Naive thymus-derived CD4-positive, alpha-beta T cell (primary cell): Measurements from ENCODE around the gene CHMP3. TPM values are rescaled to one million over a fixed set of nuclear protein-coding genes. Genes with fewer than 3 reads are reported as not detected.
A peak's percentile ranks its signal among the peaks of the same experiment; 100 is the strongest.

ENCODE experiments used
- ATAC-seq: fragments of 150-1000 bp; cut with Tn5 transposase; 2 replicates; pipeline ENCODE4 v1.10.0; 2021; ENCODE audit warnings: mild to moderate bottlenecking, moderate library complexity
- CTCF ChIA-PET: fragments of 350-600 bp; sonication (Branson Sonifier 250); formaldehyde crosslinking; loops from one replicate; lab custom pipeline; 2021; ENCODE audit warnings: antibody characterized with exemption; lab: Charles Lee
- POLR2A ChIA-PET: fragments of 350-600 bp; sonication (Branson Sonifier 250); formaldehyde crosslinking; loops from one replicate; lab custom pipeline; 2021; ENCODE audit warnings: antibody characterized with exemption, inconsistent platforms; lab: Charles Lee
- DNase-seq, 9 donors: peaks; one replicate each; pipeline versions ENCODE4 v3.0.0 to v3.0.0-alpha.2; 2020 to 2022; ENCODE audit warnings: mixed read lengths in 1 of 9
- H3K27ac ChIP-seq: one replicate; pipeline ENCODE4 v1.7.0; 2013; ENCODE audit warnings: mild to moderate bottlenecking, low read depth, low read length, moderate library complexity
- H3K27me3 ChIP-seq, 2 donors: one replicate each; pipeline ENCODE4 v1.7.0; 2013; ENCODE audit warnings: low read length in 2 of 2, mild to moderate bottlenecking in 2 of 2, moderate library complexity in 2 of 2; ENCODE audit not compliant: control insufficient read depth in 2 of 2, insufficient read depth in 2 of 2
- H3K36me3 ChIP-seq, 3 experiments: 1 replicate in 2 of 3; 2 replicates in 1 of 3; pipeline ENCODE4 v1.7.0; 2013; ENCODE audit warnings: low read length in 3 of 3, mild to moderate bottlenecking in 3 of 3, moderate library complexity in 1 of 3; ENCODE audit not compliant: insufficient read depth in 3 of 3, control insufficient read depth in 2 of 3
- H3K4me1 ChIP-seq, 2 donors: one replicate each; pipeline ENCODE4 v1.7.0; 2013; ENCODE audit warnings: low read length in 2 of 2, mild to moderate bottlenecking in 2 of 2, moderate library complexity in 1 of 2; ENCODE audit not compliant: control insufficient read depth in 2 of 2, insufficient read depth in 2 of 2
- H3K4me3 ChIP-seq: 2 replicates; pipeline ENCODE4 v1.7.0; 2013; ENCODE audit warnings: mild to moderate bottlenecking, low read length
- H3K9me3 ChIP-seq, 3 experiments: 1 replicate in 2 of 3; 2 replicates in 1 of 3; pipeline ENCODE4 v1.7.0; 2013; ENCODE audit warnings: low read length in 3 of 3; ENCODE audit not compliant: control insufficient read depth in 2 of 3
- H3K27ac Mint-ChIP-seq, 9 donors: one replicate each; pipeline ENCODE4 v1.8.0; 2020 to 2022; ENCODE audit warnings: mixed read lengths in 9 of 9, mild to moderate bottlenecking in 8 of 9, moderate library complexity in 5 of 9, inconsistent platforms in 2 of 9
- H3K27me3 Mint-ChIP-seq, 5 donors: one replicate each; pipeline ENCODE4 v1.8.0; 2021 to 2022; ENCODE audit warnings: mixed read lengths in 5 of 5, mild to moderate bottlenecking in 1 of 5
- H3K36me3 Mint-ChIP-seq, 5 donors: one replicate each; pipeline ENCODE4 v1.8.0; 2020 to 2022; ENCODE audit warnings: mixed read lengths in 5 of 5, mild to moderate bottlenecking in 3 of 5, inconsistent platforms in 1 of 5
- H3K4me1 Mint-ChIP-seq, 7 donors: one replicate each; pipeline ENCODE4 v1.8.0; 2020 to 2022; ENCODE audit warnings: mixed read lengths in 7 of 7, mild to moderate bottlenecking in 3 of 7, inconsistent platforms in 1 of 7
- H3K4me3 Mint-ChIP-seq, 10 donors: one replicate each; pipeline ENCODE4 v1.8.0; 2020 to 2022; ENCODE audit warnings: mild to moderate bottlenecking in 10 of 10, mixed read lengths in 10 of 10, moderate library complexity in 6 of 10, inconsistent platforms in 2 of 10
- H3K9me3 Mint-ChIP-seq, 11 donors: one replicate each; pipeline ENCODE4 v1.8.0; 2020 to 2022; ENCODE audit warnings: mixed read lengths in 11 of 11, mild to moderate bottlenecking in 4 of 11, inconsistent platforms in 1 of 11, moderate library complexity in 1 of 11
- intact Hi-C, 2 donors: fragments of 100-400 bp; cut with micrococcal nuclease; formaldehyde crosslinking; loops; one replicate each; pipeline ENCODE4 v1.15.1; 2023
- polyA plus RNA-seq, 2 donors: library from polyadenylated mRNA; unstranded; fragments of 300-500 nt; fragmentation: Illumina TruSeq; gene quantifications; one replicate each; pipeline ENCODE4 v1.2.3, GENCODE V29; 2021
- total RNA-seq, 6 experiments: library from RNA in 5 of 6; stranded (reverse) in 5 of 6; gene quantifications; 1 replicate in 5 of 6; 2 replicates in 1 of 6; pipeline ENCODE4 v1.2.3 and lab custom pipeline; 2021 to 2026

Gene CHMP3
- total and polyA plus RNA-seq, 7 experiments from 2014 or later = 39.9 to 103 (median 90.1) TPM

DNA sequence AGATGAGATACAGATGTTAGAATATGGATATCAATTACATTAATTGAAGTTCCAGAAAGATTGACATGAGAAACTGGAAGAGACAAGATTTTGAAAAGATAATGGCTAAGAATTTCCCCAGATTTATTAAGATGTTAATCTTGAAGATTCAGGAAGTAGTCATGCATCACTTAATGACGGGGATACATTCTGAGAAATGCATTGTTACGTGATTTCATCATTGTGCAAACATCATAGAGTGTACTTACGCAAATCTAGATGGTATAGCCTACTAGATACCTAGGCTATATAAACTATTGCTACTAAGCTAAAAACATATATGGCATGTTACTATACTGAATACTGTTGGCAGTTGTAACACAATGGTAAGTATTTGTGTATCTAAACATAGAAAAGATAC, 6.8 kb upstream of the CHMP3 start:
- H3K36me3 ChIP-seq = no peaks in the 10 kb centered on the region
- DNase-seq (no peak), ATAC-seq (no peak)
- H3K9me3 ChIP-seq = no peaks in the 10 kb centered on the region
- no peaks in the 10 kb centered on the region for H3K36me3 Mint-ChIP-seq
- peaks cover 0 to 10% (median 0%) of the 10 kb centered on the region in 5 donors for H3K27me3 Mint-ChIP-seq
- H3K4me3 Mint-ChIP-seq = no peak overlapping the region
- H3K27me3 ChIP-seq = no peaks in the 10 kb centered on the region
- CTCF ChIA-PET = no interaction called here
- H3K4me1 ChIP-seq = no peaks in the 10 kb centered on the region
- H3K9me3 Mint-ChIP-seq = peaks cover 0 to 7% (median 0%) of the 10 kb centered on the region in 11 donors
- H3K4me3 ChIP-seq = no peak overlapping the region
- H3K27ac ChIP-seq = no peak overlapping the region
- POLR2A ChIA-PET = interaction anchor here (0.6 kb wide), 1 partner anchor 14 kb away, joined by 3 read pairs; no protein-coding TSS in a partner anchor
- H3K27ac Mint-ChIP-seq = no peak overlapping the region
- H3K4me1 Mint-ChIP-seq = peaks cover 0 to 6% (median 0%) of the 10 kb centered on the region in 7 donors
- intact Hi-C loops = no loop called here

DNA sequence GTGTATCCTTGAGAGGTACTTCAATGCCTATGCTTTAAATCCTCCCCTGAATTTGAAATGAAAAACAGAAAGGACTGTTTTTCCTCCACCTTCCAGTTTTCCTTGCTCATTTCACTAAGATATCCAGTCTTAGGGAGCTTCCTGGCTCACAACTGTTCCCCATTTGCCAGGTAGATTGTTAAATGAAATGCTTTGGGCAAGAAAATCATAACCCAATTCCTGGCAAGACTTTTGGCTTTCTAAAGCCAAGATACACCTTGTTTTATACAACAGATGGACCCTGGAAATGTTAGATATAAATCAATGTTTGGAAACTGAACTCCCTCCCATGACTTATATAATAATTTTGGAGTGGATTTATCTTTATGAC, 3.6 kb upstream of the CHMP3 start:
- Mint-ChIP-seq H3K4me3 (no peak overlapping the region), H3K4me1 (peaks cover 8 to 25% (median 12%) of the 10 kb centered on the region in 7 donors), H3K9me3 (peaks cover 0 to 19% (median 0%) of the 10 kb centered on the region in 11 donors), H3K36me3 (peaks cover 0 to 13% (median 0%) of the 10 kb centered on the region in 5 donors), H3K27ac (no peak overlapping the region), H3K27me3 (peaks cover 0 to 10% (median 0%) of the 10 kb centered on the region in 5 donors)
- Histone ChIP-seq H3K9me3 (no peaks in the 10 kb centered on the region), H3K27ac (no peak overlapping the region), H3K4me3 (no peak overlapping the region), H3K27me3 (no peaks in the 10 kb centered on the region), H3K4me1 (peaks cover 4 to 9% of the 10 kb centered on the region in 2 donors), H3K36me3 (peaks cover 0 to 9% (median 0%) of the 10 kb centered on the region in 3 experiments)
- ChIA-PET CTCF (no interaction called here), POLR2A (interaction anchor here (0.6 to 0.8 kb wide), 2 partner anchors 17 to 111 kb away, joined by 3 read pairs; no protein-coding TSS in a partner anchor)
- intact Hi-C loops = no loop called here
- ATAC-seq (no peak), DNase-seq (no peak)

DNA sequence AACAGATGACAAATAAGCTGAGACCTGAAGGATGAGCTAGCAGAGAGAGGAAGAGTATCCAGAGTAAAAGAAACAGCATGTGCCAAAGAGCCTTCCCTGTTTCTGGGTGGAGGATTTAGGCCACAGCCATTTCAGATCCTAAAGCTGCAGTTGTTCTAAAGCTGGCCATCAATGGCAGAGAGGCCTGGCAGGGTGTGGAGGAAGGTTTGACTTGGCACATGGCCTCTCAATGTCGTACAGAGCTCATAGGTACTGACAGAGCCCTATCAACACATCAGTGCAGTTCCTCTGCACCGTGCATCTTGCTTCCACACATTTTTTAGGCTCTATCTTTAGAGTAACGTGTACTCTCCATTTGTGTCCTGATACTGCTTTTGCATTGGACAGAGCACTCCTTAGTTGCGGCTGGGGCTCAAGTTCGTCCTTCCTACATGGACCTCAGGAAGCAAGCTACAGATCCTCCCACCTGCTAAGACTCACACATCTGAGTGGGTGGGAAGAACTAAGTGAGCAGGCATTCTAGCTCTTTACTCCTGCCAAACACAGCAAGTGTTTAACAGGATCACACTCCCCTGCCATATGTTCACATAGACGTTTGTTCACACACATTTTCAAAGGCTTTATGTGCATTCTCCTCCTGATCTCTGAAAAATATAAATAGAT, 3.0 kb upstream of the CHMP3 start:
- Histone ChIP-seq H3K4me3 (no peak overlapping the region), H3K36me3 (peaks cover 0 to 9% (median 0%) of the 10 kb centered on the region in 3 experiments), H3K27me3 (no peaks in the 10 kb centered on the region), H3K9me3 (no peaks in the 10 kb centered on the region), H3K4me1 (peaks cover 10 to 14% of the 10 kb centered on the region in 2 donors), H3K27ac (no peak overlapping the region)
- DNase-seq (no peak), ATAC-seq (no peak)
- Mint-ChIP-seq H3K27me3 (peaks cover 0 to 8% (median 0%) of the 10 kb centered on the region in 5 donors), H3K4me3 (no peak overlapping the region), H3K4me1 (peaks cover 11 to 30% (median 15%) of the 10 kb centered on the region in 7 donors), H3K36me3 (peaks cover 0 to 17% (median 0%) of the 10 kb centered on the region in 5 donors), H3K27ac (no peak overlapping the region), H3K9me3 (peaks cover 0 to 19% (median 0%) of the 10 kb centered on the region in 11 donors)
- ChIA-PET POLR2A (interaction anchor here (0.6 to 0.8 kb wide), 2 partner anchors 18 to 111 kb away, joined by 3 read pairs; no protein-coding TSS in a partner anchor), CTCF (interaction anchor here (0.5 kb wide), 1 partner anchor 934 kb away, joined by 4 read pairs; no protein-coding TSS in a partner anchor)
- intact Hi-C loops = no loop called here

DNA sequence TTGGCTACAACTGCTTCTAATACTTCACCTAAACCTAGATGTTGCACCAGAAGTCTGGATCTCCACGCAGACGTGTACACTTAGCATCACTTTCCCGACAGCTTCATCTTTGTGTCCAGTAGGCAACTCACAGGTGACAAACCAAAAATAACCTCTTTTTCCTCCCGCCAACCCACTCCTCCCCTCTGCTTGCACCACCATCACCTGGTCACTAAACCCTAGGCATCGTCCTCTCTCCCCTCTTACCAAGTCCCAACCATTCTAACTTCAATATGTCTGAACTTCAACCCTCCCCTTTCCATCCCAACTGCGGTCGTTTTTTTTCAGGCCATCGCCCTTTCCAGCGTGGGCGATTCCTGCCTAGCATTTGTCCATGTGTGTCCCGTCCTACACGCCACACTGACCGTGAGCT, 413 bp upstream of the CHMP3 start:
- Mint-ChIP-seq H3K9me3 (peaks cover 0 to 14% (median 0%) of the 10 kb centered on the region in 11 donors), H3K27ac (peak overlapping the region; percentile 96 to 100 (median 98)), H3K4me3 (peak overlapping the region in 9 of 10 donors; percentile 95 to 99 (median 97)), H3K4me1 (peaks cover 11 to 42% (median 25%) of the 10 kb centered on the region in 7 donors), H3K36me3 (peaks cover 3 to 35% (median 7%) of the 10 kb centered on the region in 5 donors), H3K27me3 (peaks cover 0 to 7% (median 0%) of the 10 kb centered on the region in 5 donors)
- Histone ChIP-seq H3K27me3 (no peaks in the 10 kb centered on the region), H3K27ac (peak overlapping the region; percentile 99), H3K4me3 (peak overlapping the region; percentile 72), H3K36me3 (peaks cover 0 to 9% (median 0%) of the 10 kb centered on the region in 3 experiments), H3K9me3 (no peaks in the 10 kb centered on the region), H3K4me1 (peaks cover 11 to 21% of the 10 kb centered on the region in 2 donors)
- ATAC-seq (no peak), DNase-seq (no peak)
- intact Hi-C loops = loop anchor here (1.0 to 5.0 kb wide), 9 partner anchors 10 to 1494 kb away; partner anchors contain the start of genes IMMT (in 2 of the 2), KDM3A (in 2 of the 2), RNF103 (in 2 of the 2) and KRCC1 (in 1 of the 2)
- POLR2A ChIA-PET = interaction anchor here (0.6 to 4.9 kb wide), 9 partner anchors 9 to 122 kb away, joined by 3 to 63 read pairs (median 4); partner anchors contain the start of gene KDM3A
- CTCF ChIA-PET = interaction anchor here (1.6 kb wide), 1 partner anchor 11 kb away, joined by 6 read pairs; no protein-coding TSS in a partner anchor

DNA sequence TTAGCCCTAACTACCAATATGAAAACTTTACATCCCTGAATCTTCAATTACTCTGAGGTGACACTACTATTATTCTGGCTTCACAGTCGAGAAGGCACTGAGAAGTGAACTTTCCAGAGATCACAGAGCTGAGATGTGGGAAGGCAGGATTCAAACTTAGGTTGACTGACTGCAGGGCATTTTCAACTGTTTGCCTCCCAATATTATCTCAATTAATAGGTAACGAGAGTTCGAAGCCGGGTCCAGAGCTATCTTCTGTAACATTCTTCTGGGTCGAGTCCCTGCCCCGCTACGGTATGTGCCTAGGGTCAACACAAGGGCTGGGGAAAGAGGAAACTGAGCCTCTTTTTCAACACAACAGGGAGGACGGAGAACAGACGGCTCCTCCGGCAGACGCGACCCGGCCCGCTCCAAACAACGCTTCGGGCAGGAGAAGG, 740 bp downstream of the CHMP3 start:
- ChIA-PET CTCF (no interaction called here), POLR2A (interaction anchor here (0.6 to 4.9 kb wide), 20 partner anchors 9 to 1253 kb away, joined by 3 to 63 read pairs (median 3); partner anchors contain the start of gene KDM3A)
- H3K4me1 Mint-ChIP-seq = peaks cover 11 to 42% (median 29%) of the 10 kb centered on the region in 7 donors
- Histone ChIP-seq H3K36me3 (peaks cover 0 to 9% (median 0%) of the 10 kb centered on the region in 3 experiments), H3K9me3 (no peaks in the 10 kb centered on the region), H3K27me3 (no peaks in the 10 kb centered on the region), H3K4me1 (peaks cover 11 to 31% of the 10 kb centered on the region in 2 donors), H3K4me3 (peak overlapping the region; percentile 72), H3K27ac (peak overlapping the region; percentile 99)
- peak overlapping the region; percentile 96 to 100 (median 98) for H3K27ac Mint-ChIP-seq
- intact Hi-C loops = loop anchor here (2.0 to 5.0 kb wide), 5 partner anchors 45 to 1495 kb away; partner anchors contain the start of genes IMMT (in 2 of the 2), KRCC1 (in 1 of the 2), POLR1A (in 1 of the 2) and PTCD3 (in 1 of the 2)
- peak overlapping the region in 9 of 10 donors; percentile 95 to 99 (median 97) for H3K4me3 Mint-ChIP-seq
- DNase-seq (no peak), ATAC-seq (no peak)
- H3K36me3 Mint-ChIP-seq = peaks cover 3 to 39% (median 7%) of the 10 kb centered on the region in 5 donors
- peaks cover 0 to 14% (median 0%) of the 10 kb centered on the region in 11 donors for H3K9me3 Mint-ChIP-seq
- H3K27me3 Mint-ChIP-seq = peaks cover 0 to 7% (median 0%) of the 10 kb centered on the region in 5 donors

DNA sequence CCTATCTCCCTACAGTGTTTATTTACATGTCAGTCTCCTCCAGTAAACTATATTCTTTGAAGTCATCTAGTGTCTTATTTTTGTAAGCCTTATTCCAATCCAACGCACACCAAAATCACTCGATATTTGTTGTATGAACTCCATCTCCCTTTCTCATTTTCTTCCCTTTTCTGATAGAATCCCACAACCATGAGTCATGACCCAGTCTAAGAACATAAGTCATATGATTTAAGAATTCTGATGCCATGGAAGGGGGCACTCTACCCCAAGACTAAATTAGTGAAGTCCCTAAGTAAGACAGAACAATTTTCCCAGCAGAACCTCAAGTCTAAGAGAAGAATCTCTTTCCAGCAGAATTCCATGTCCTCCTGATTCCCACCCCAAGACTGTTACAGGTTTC, 5.4 kb downstream of the CHMP3 start:
- H3K36me3 Mint-ChIP-seq = peaks cover 4 to 38% (median 11%) of the 10 kb centered on the region in 5 donors
- H3K36me3 ChIP-seq = peaks cover 0 to 6% (median 0%) of the 10 kb centered on the region in 3 experiments
- H3K9me3 Mint-ChIP-seq = peaks cover 0 to 5% (median 0%) of the 10 kb centered on the region in 11 donors
- H3K27ac Mint-ChIP-seq = no peak overlapping the region
- intact Hi-C loops = no loop called here
- no peaks in the 10 kb centered on the region for H3K27me3 Mint-ChIP-seq
- H3K4me1 Mint-ChIP-seq = peaks cover 0 to 52% (median 32%) of the 10 kb centered on the region in 7 donors
- H3K4me3 Mint-ChIP-seq = no peak overlapping the region
- ATAC-seq (no peak), DNase-seq (no peak)
- POLR2A ChIA-PET = no interaction called here
- CTCF ChIA-PET = no interaction called here
- no peaks in the 10 kb centered on the region for H3K9me3 ChIP-seq
- H3K4me3 ChIP-seq = no peak overlapping the region
- H3K4me1 ChIP-seq = peaks cover 17 to 44% of the 10 kb centered on the region in 2 donors
- no peak overlapping the region for H3K27ac ChIP-seq
- no peaks in the 10 kb centered on the region for H3K27me3 ChIP-seq
